ENCODE measurements around the gene SUPT3H.

Gene SUPT3H

DNA sequence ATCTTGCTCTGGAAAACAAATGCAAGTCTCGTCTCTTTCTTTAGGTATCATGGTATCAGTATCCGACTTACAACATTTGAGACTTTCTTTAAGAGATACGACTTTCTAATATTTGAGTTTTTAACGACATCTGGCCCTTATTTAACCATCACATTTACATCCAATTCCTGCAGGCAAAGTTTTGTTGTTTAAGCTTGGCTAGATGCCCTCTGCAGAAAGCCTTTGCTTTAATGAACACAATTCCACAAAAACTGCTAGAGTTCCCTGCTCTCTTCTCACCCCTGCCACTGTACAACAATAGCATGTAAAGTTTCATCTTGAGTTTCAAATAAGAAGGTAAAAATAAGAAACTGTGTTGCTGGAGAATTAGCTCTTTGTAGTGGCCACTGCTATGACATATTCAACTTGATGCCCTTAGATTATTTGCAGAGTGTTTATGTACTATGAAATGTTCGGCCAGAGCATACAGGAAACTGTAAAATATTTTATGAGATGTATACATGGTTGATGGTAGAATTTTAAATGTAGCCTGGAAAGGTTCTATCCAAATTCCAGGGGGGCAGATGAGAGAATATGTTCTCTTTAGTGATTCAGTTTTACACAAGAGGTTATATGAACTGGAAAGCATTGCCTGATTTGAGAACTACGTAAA lies 551.6 kb downstream of the SUPT3H start:
- H3K4me1 ChIP-seq (ENCODE audit: control insufficient read depth, insufficient read depth, low read length, unreplicated experiment): no peaks in the 10 kb centered on the region
- H3K27ac ChIP-seq (ENCODE audit: low read depth, low read length): no peak overlapping the region
- no peak overlapping the region for H3K4me3 ChIP-seq (ENCODE audit: low read depth, low read length)
- H3K36me3 ChIP-seq (ENCODE audit: insufficient read depth, low read length): no peaks in the 10 kb centered on the region
- H3K79me2 ChIP-seq (ENCODE audit: control insufficient read depth, insufficient read depth, low read length, unreplicated experiment): no peaks in the 10 kb centered on the region
- no peak overlapping the region for H2AFZ ChIP-seq (ENCODE audit: low read length, unreplicated experiment)
- no peaks in the 10 kb centered on the region for H3K27me3 ChIP-seq (ENCODE audit: insufficient read depth, low read length)

GRCh38 chr6:44825273-44825672 lies 552.5 kb downstream of the SUPT3H start:
- Histone ChIP-seq H2AFZ (ENCODE audit: low read length, unreplicated experiment) (no peak overlapping the region), H3K79me2 (ENCODE audit: control insufficient read depth, insufficient read depth, low read length, unreplicated experiment) (no peaks in the 10 kb centered on the region), H3K27me3 (ENCODE audit: insufficient read depth, low read length) (no peaks in the 10 kb centered on the region)

GRCh38 chr6:44824567-44824966 lies 553.2 kb downstream of the SUPT3H start:
- no peaks in the 10 kb centered on the region for H3K27me3 ChIP-seq (ENCODE audit: insufficient read depth, low read length)
- no peaks in the 10 kb centered on the region for H3K36me3 ChIP-seq (ENCODE audit: insufficient read depth, low read length)
- no peak overlapping the region for H2AFZ ChIP-seq (ENCODE audit: low read length, unreplicated experiment)
- H3K4me1 ChIP-seq (ENCODE audit: control insufficient read depth, insufficient read depth, low read length, unreplicated experiment): peaks cover 4% of the 10 kb centered on the region
- H3K27ac ChIP-seq (ENCODE audit: low read depth, low read length): no peak overlapping the region
- no peak overlapping the region for H3K4me3 ChIP-seq (ENCODE audit: low read depth, low read length)
- H3K79me2 ChIP-seq (ENCODE audit: control insufficient read depth, insufficient read depth, low read length, unreplicated experiment): no peaks in the 10 kb centered on the region

More at GRCh38 chr6:44825273-44825672, 552.5 kb downstream of the SUPT3H start:
- Histone ChIP-seq H3K4me3 (ENCODE audit: low read depth, low read length) (no peak overlapping the region), H3K4me1 (ENCODE audit: control insufficient read depth, insufficient read depth, low read length, unreplicated experiment) (peaks cover 4% of the 10 kb centered on the region), H3K36me3 (ENCODE audit: insufficient read depth, low read length) (no peaks in the 10 kb centered on the region), H3K27ac (ENCODE audit: low read depth, low read length) (no peak overlapping the region)

- no peak overlapping the region for H2AFZ ChIP-seq (ENCODE audit: low read length, unreplicated experiment)
- no peaks in the 10 kb centered on the region for H3K27me3 ChIP-seq (ENCODE audit: insufficient read depth, low read length)
- no peak overlapping the region for H3K27ac ChIP-seq (ENCODE audit: low read depth, low read length)
- no peak overlapping the region for H3K4me3 ChIP-seq (ENCODE audit: low read depth, low read length)
- no peaks in the 10 kb centered on the region for H3K79me2 ChIP-seq (ENCODE audit: control insufficient read depth, insufficient read depth, low read length, unreplicated experiment)
- H3K4me1 ChIP-seq (ENCODE audit: control insufficient read depth, insufficient read depth, low read length, unreplicated experiment): peaks cover 4% of the 10 kb centered on the region
- no peaks in the 10 kb centered on the region for H3K36me3 ChIP-seq (ENCODE audit: insufficient read depth, low read length)
These were observed 557.0 kb downstream of the SUPT3H start for GRCh38 chr6:44820759-44821158.

DNA sequence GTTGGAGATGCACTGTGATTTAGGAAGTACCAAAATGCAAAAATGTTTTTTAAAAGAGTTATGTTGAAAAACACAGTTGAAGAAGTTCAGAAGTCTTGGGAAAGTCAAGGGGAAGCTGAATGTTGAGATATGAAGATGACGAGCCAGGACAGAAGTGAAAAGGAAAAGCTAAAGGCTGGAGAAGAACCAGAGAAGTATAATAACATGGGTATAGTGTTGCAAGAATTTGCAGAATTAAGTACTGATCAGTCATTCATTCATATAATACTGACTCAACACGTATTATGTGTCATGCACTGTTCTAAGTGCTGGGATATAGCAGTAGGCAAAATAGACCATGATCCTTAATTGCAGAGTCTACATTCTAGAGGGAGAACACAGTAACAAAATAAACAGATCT lies 557.4 kb downstream of the SUPT3H start:
- Histone ChIP-seq H3K4me3 (ENCODE audit: low read depth, low read length) (no peak overlapping the region), H3K27ac (ENCODE audit: low read depth, low read length) (no peak overlapping the region), H3K79me2 (ENCODE audit: control insufficient read depth, insufficient read depth, low read length, unreplicated experiment) (no peaks in the 10 kb centered on the region), H3K36me3 (ENCODE audit: insufficient read depth, low read length) (no peaks in the 10 kb centered on the region), H3K4me1 (ENCODE audit: control insufficient read depth, insufficient read depth, low read length, unreplicated experiment) (peaks cover 4% of the 10 kb centered on the region), H2AFZ (ENCODE audit: low read length, unreplicated experiment) (no peak overlapping the region), H3K27me3 (ENCODE audit: insufficient read depth, low read length) (no peaks in the 10 kb centered on the region)

DNA sequence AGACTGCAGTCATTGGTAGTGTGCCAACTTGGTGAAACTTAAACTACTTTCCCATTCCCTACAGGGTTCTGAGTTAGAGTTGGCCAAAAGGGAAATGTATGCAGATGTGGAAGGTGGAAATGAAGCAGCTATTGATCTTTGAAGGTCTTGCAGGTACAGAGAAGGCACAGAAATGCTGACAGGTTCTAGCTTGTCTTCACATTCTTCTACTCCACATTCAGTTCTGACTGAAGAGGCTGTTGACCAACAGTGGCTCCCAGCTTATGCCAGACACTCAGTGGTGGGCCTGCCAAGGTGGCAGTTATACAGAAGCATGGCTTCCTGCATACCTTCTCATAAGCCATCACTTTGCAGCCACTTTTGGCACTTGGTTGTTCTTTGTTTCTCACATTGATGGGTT lies 566.3 kb downstream of the SUPT3H start:
- H3K27me3 ChIP-seq (ENCODE audit: insufficient read depth, low read length): no peaks in the 10 kb centered on the region
- no peaks in the 10 kb centered on the region for H3K4me1 ChIP-seq (ENCODE audit: control insufficient read depth, insufficient read depth, low read length, unreplicated experiment)
- H3K79me2 ChIP-seq (ENCODE audit: control insufficient read depth, insufficient read depth, low read length, unreplicated experiment): no peaks in the 10 kb centered on the region
- H3K4me3 ChIP-seq (ENCODE audit: low read depth, low read length): no peak overlapping the region
- no peak overlapping the region for H3K27ac ChIP-seq (ENCODE audit: low read depth, low read length)
- no peaks in the 10 kb centered on the region for H3K36me3 ChIP-seq (ENCODE audit: insufficient read depth, low read length)
- H2AFZ ChIP-seq (ENCODE audit: low read length, unreplicated experiment): no peak overlapping the region

- no peaks in the 10 kb centered on the region for H3K27me3 ChIP-seq (ENCODE audit: insufficient read depth, low read length)
- no peak overlapping the region for H3K27ac ChIP-seq (ENCODE audit: low read depth, low read length)
- H3K4me1 ChIP-seq (ENCODE audit: control insufficient read depth, insufficient read depth, low read length, unreplicated experiment): no peaks in the 10 kb centered on the region
- H3K79me2 ChIP-seq (ENCODE audit: control insufficient read depth, insufficient read depth, low read length, unreplicated experiment): no peaks in the 10 kb centered on the region
- no peak overlapping the region for H3K4me3 ChIP-seq (ENCODE audit: low read depth, low read length)
- no peaks in the 10 kb centered on the region for H3K36me3 ChIP-seq (ENCODE audit: insufficient read depth, low read length)
- no peak overlapping the region for H2AFZ ChIP-seq (ENCODE audit: low read length, unreplicated experiment)
These were observed 568.5 kb downstream of the SUPT3H start for GRCh38 chr6:44809258-44809657.

GRCh38 chr6:44808148-44808547 lies 569.6 kb downstream of the SUPT3H start:
- Histone ChIP-seq H3K27me3 (ENCODE audit: insufficient read depth, low read length) (no peaks in the 10 kb centered on the region), H2AFZ (ENCODE audit: low read length, unreplicated experiment) (no peak overlapping the region), H3K79me2 (ENCODE audit: control insufficient read depth, insufficient read depth, low read length, unreplicated experiment) (no peaks in the 10 kb centered on the region), H3K4me3 (ENCODE audit: low read depth, low read length) (no peak overlapping the region), H3K27ac (ENCODE audit: low read depth, low read length) (no peak overlapping the region), H3K4me1 (ENCODE audit: control insufficient read depth, insufficient read depth, low read length, unreplicated experiment) (no peaks in the 10 kb centered on the region), H3K36me3 (ENCODE audit: insufficient read depth, low read length) (no peaks in the 10 kb centered on the region)

GRCh38 chr6:44806656-44807055 lies 571.1 kb downstream of the SUPT3H start:
- H3K36me3 ChIP-seq (ENCODE audit: insufficient read depth, low read length): no peaks in the 10 kb centered on the region
- 0 out of 2 replicates have a peak, but pooled peaks cover 1% of the 10 kb centered on the region for H3K27me3 ChIP-seq (ENCODE audit: insufficient read depth, low read length)
- no peak overlapping the region for H3K4me3 ChIP-seq (ENCODE audit: low read depth, low read length)
- no peak overlapping the region for H2AFZ ChIP-seq (ENCODE audit: low read length, unreplicated experiment)
- H3K79me2 ChIP-seq (ENCODE audit: control insufficient read depth, insufficient read depth, low read length, unreplicated experiment): no peaks in the 10 kb centered on the region
- no peaks in the 10 kb centered on the region for H3K4me1 ChIP-seq (ENCODE audit: control insufficient read depth, insufficient read depth, low read length, unreplicated experiment)
- H3K27ac ChIP-seq (ENCODE audit: low read depth, low read length): no peak overlapping the region

- no peaks in the 10 kb centered on the region for H3K79me2 ChIP-seq (ENCODE audit: control insufficient read depth, insufficient read depth, low read length, unreplicated experiment)
- no peaks in the 10 kb centered on the region for H3K4me1 ChIP-seq (ENCODE audit: control insufficient read depth, insufficient read depth, low read length, unreplicated experiment)
These were observed 572.4 kb downstream of the SUPT3H start for GRCh38 chr6:44805238-44805846.

GRCh38 chr6:44804546-44805159 lies 573.1 kb downstream of the SUPT3H start:
- H3K79me2 ChIP-seq (ENCODE audit: control insufficient read depth, insufficient read depth, low read length, unreplicated experiment): no peaks in the 10 kb centered on the region
- no peaks in the 10 kb centered on the region for H3K4me1 ChIP-seq (ENCODE audit: control insufficient read depth, insufficient read depth, low read length, unreplicated experiment)
- H3K36me3 ChIP-seq (ENCODE audit: insufficient read depth, low read length): no peaks in the 10 kb centered on the region
- no peak overlapping the region for H3K27ac ChIP-seq (ENCODE audit: low read depth, low read length)
- no peak overlapping the region for H2AFZ ChIP-seq (ENCODE audit: low read length, unreplicated experiment)
- no peak overlapping the region for H3K4me3 ChIP-seq (ENCODE audit: low read depth, low read length)
- peaks cover 16% of the 10 kb centered on the region for H3K27me3 ChIP-seq (ENCODE audit: insufficient read depth, low read length)

More at GRCh38 chr6:44805238-44805846, 572.4 kb downstream of the SUPT3H start:
- peaks cover 14% of the 10 kb centered on the region for H3K27me3 ChIP-seq (ENCODE audit: insufficient read depth, low read length)
- no peak overlapping the region for H3K4me3 ChIP-seq (ENCODE audit: low read depth, low read length)
- no peaks in the 10 kb centered on the region for H3K36me3 ChIP-seq (ENCODE audit: insufficient read depth, low read length)
- H2AFZ ChIP-seq (ENCODE audit: low read length, unreplicated experiment): no peak overlapping the region
- no peak overlapping the region for H3K27ac ChIP-seq (ENCODE audit: low read depth, low read length)

Data from ACC112 (cell line).